Measurements from ENCODE around the gene CD36.

Gene CD36

DNA sequence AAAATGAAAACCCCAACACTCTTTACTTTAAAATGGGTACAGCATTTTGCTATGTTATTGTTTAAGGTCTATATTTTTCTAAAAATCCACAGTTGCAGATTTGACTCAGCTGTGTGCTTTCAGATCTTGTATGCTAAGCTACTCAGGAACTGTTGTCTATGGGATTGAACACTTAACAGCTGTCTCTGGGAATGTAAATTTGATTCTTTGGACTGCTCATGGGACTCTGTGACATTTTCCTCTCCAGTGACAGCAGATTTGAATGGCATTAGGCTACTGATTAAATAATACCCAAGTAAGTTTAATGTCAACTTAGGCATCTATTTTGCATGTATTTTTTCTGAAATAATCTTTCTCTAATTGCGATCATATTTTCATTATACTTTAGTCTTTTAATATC is 1.7 kb upstream of the CD36 start:
- Histone ChIP-seq H3K36me3 (ENCODE audit: control insufficient read depth in 2 of 2, insufficient read depth in 1 of 2, low read length in 2 of 2) (no peaks in the 10 kb centered on the region), H3K27ac (ENCODE audit: extremely low read depth, low read depth, low read length) (no peak overlapping the region), H3K9me3 (ENCODE audit: control insufficient read depth, insufficient read depth, low read depth, low read length) (no peaks in the 10 kb centered on the region), H3K4me1 (ENCODE audit: control insufficient read depth, insufficient read depth, low read length) (no peaks in the 10 kb centered on the region), H3K4me3 (ENCODE audit: low read depth, low read length) (no peak overlapping the region)
- TF ChIP-seq ZNF274 (IDR thresholded peaks at IDR 0.05; ENCODE audit: low read length), result no peak
- no peak for TF ChIP-seq ZNF274 (tag by site-specific recombination; IDR thresholded peaks at IDR 0.05; ENCODE audit: borderline replicate concordance)
- no peak for TF ChIP-seq ZNF140 (tag by site-specific recombination; IDR thresholded peaks at IDR 0.05)
- TF ChIP-seq PRDM1 (tag by site-specific recombination; IDR thresholded peaks at IDR 0.05), result no peak
- TF ChIP-seq ZNF335 (tag by site-specific recombination; conservative IDR thresholded peaks at IDR 0.05), result no peak
- TF ChIP-seq ZNF324 (tag by site-specific recombination; IDR thresholded peaks at IDR 0.05), result no peak
- no peak for TF ChIP-seq ZNF571 (tag by site-specific recombination; IDR thresholded peaks at IDR 0.05)
- no peak for TF ChIP-seq ZNF184 (tag by site-specific recombination; IDR thresholded peaks at IDR 0.05)
- TF ChIP-seq ZNF449 (tag by site-specific recombination; IDR thresholded peaks at IDR 0.05), result no peak
- ChIA-PET POLR2A (no interaction called here), CTCF (no interaction called here)

GRCh38 chr7:80637454-80637853 is 988 bp upstream of the CD36 start:
- no peaks in the 10 kb centered on the region for H3K4me1 ChIP-seq (ENCODE audit: control insufficient read depth, insufficient read depth, low read length)
- ChIA-PET POLR2A (no interaction called here), CTCF (no interaction called here)
- H3K27ac ChIP-seq (ENCODE audit: extremely low read depth, low read depth, low read length), result no peak overlapping the region
- no peak overlapping the region for H3K4me3 ChIP-seq (ENCODE audit: low read depth, low read length)
- H3K9me3 ChIP-seq (ENCODE audit: control insufficient read depth, insufficient read depth, low read depth, low read length), result no peaks in the 10 kb centered on the region
- H3K36me3 ChIP-seq (ENCODE audit: control insufficient read depth in 2 of 2, insufficient read depth in 1 of 2, low read length in 2 of 2), result no peaks in the 10 kb centered on the region
- TF ChIP-seq BCL11A (tag by site-specific recombination; IDR thresholded peaks at IDR 0.05; ENCODE audit: low read depth) (no peak), ZBTB48 (tag by site-specific recombination; IDR thresholded peaks at IDR 0.05) (no peak), ZNF555 (tag by site-specific recombination; conservative IDR thresholded peaks at IDR 0.05) (no peak), HIC1 (tag by site-specific recombination; IDR thresholded peaks at IDR 0.05) (no peak), ZSCAN30 (tag by site-specific recombination; IDR thresholded peaks at IDR 0.05) (no peak), ZNF292 (tag by site-specific recombination; IDR thresholded peaks at IDR 0.05; ENCODE audit: borderline replicate concordance, low read depth) (no peak), ZNF544 (tag by site-specific recombination; IDR thresholded peaks at IDR 0.05) (no peak), ZNF571 (tag by site-specific recombination; IDR thresholded peaks at IDR 0.05) (no peak), ZNF433 (tag by site-specific recombination; IDR thresholded peaks at IDR 0.05; ENCODE audit: low read depth) (no peak), ZNF561 (tag by site-specific recombination; IDR thresholded peaks at IDR 0.05; ENCODE audit: borderline replicate concordance) (no peak), ZNF473 (tag by site-specific recombination; IDR thresholded peaks at IDR 0.05) (no peak)
- TF ChIP-seq, protein P1, sequence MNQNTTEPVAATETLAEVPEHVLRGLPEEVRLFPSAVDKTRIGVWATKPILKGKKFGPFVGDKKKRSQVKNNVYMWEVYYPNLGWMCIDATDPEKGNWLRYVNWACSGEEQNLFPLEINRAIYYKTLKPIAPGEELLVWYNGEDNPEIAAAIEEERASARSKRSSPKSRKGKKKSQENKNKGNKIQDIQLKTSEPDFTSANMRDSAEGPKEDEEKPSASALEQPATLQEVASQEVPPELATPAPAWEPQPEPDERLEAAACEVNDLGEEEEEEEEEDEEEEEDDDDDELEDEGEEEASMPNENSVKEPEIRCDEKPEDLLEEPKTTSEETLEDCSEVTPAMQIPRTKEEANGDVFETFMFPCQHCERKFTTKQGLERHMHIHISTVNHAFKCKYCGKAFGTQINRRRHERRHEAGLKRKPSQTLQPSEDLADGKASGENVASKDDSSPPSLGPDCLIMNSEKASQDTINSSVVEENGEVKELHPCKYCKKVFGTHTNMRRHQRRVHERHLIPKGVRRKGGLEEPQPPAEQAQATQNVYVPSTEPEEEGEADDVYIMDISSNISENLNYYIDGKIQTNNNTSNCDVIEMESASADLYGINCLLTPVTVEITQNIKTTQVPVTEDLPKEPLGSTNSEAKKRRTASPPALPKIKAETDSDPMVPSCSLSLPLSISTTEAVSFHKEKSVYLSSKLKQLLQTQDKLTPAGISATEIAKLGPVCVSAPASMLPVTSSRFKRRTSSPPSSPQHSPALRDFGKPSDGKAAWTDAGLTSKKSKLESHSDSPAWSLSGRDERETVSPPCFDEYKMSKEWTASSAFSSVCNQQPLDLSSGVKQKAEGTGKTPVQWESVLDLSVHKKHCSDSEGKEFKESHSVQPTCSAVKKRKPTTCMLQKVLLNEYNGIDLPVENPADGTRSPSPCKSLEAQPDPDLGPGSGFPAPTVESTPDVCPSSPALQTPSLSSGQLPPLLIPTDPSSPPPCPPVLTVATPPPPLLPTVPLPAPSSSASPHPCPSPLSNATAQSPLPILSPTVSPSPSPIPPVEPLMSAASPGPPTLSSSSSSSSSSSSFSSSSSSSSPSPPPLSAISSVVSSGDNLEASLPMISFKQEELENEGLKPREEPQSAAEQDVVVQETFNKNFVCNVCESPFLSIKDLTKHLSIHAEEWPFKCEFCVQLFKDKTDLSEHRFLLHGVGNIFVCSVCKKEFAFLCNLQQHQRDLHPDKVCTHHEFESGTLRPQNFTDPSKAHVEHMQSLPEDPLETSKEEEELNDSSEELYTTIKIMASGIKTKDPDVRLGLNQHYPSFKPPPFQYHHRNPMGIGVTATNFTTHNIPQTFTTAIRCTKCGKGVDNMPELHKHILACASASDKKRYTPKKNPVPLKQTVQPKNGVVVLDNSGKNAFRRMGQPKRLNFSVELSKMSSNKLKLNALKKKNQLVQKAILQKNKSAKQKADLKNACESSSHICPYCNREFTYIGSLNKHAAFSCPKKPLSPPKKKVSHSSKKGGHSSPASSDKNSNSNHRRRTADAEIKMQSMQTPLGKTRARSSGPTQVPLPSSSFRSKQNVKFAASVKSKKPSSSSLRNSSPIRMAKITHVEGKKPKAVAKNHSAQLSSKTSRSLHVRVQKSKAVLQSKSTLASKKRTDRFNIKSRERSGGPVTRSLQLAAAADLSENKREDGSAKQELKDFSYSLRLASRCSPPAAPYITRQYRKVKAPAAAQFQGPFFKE (tag by site-specific recombination; IDR thresholded peaks at IDR 0.05; ENCODE audit: borderline replicate concordance), result no peak
- TF ChIP-seq, protein P2, sequence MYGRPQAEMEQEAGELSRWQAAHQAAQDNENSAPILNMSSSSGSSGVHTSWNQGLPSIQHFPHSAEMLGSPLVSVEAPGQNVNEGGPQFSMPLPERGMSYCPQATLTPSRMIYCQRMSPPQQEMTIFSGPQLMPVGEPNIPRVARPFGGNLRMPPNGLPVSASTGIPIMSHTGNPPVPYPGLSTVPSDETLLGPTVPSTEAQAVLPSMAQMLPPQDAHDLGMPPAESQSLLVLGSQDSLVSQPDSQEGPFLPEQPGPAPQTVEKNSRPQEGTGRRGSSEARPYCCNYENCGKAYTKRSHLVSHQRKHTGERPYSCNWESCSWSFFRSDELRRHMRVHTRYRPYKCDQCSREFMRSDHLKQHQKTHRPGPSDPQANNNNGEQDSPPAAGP (tag by site-specific recombination; IDR thresholded peaks at IDR 0.05), result no peak
- TF ChIP-seq, protein P3, sequence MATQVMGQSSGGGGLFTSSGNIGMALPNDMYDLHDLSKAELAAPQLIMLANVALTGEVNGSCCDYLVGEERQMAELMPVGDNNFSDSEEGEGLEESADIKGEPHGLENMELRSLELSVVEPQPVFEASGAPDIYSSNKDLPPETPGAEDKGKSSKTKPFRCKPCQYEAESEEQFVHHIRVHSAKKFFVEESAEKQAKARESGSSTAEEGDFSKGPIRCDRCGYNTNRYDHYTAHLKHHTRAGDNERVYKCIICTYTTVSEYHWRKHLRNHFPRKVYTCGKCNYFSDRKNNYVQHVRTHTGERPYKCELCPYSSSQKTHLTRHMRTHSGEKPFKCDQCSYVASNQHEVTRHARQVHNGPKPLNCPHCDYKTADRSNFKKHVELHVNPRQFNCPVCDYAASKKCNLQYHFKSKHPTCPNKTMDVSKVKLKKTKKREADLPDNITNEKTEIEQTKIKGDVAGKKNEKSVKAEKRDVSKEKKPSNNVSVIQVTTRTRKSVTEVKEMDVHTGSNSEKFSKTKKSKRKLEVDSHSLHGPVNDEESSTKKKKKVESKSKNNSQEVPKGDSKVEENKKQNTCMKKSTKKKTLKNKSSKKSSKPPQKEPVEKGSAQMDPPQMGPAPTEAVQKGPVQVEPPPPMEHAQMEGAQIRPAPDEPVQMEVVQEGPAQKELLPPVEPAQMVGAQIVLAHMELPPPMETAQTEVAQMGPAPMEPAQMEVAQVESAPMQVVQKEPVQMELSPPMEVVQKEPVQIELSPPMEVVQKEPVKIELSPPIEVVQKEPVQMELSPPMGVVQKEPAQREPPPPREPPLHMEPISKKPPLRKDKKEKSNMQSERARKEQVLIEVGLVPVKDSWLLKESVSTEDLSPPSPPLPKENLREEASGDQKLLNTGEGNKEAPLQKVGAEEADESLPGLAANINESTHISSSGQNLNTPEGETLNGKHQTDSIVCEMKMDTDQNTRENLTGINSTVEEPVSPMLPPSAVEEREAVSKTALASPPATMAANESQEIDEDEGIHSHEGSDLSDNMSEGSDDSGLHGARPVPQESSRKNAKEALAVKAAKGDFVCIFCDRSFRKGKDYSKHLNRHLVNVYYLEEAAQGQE (tag by site-specific recombination; IDR thresholded peaks at IDR 0.05), result no peak
